B cell (primary cell): ENCODE data around the gene MATN1. TPM values are rescaled to one million over a fixed set of nuclear protein-coding genes. Genes with fewer than 3 reads are reported as not detected.

Experiments used
- ATAC-seq: fragments of 200-7000 bp; cut with Tn5 transposase; one replicate; pipeline ENCODE4 v1.10.0; 2021; ENCODE audit warnings: low read depth, mild to moderate bottlenecking, moderate number of reproducible peaks, moderate library complexity
- CTCF ChIA-PET: fragments of 350-600 bp; sonication (Branson Sonifier 250); formaldehyde crosslinking; loops from one replicate; lab custom pipeline; 2021; ENCODE audit warnings: antibody characterized with exemption, inconsistent platforms; lab: Charles Lee
- POLR2A ChIA-PET: fragments of 350-600 bp; sonication (Branson Sonifier 250); formaldehyde crosslinking; loops from one replicate; lab custom pipeline; 2021; ENCODE audit warnings: antibody characterized with exemption; lab: Charles Lee
- DNase-seq: peaks from one replicate; pipeline ENCODE4 v3.0.0; 2013
- H2AFZ ChIP-seq: 2 replicates; pipeline ENCODE4 v1.6.1; 2012; ENCODE audit warnings: mild to moderate bottlenecking, low read depth, low read length; ENCODE audit not compliant: insufficient read depth, poor library complexity, severe bottlenecking
- H3K27ac ChIP-seq, 2 donors: 1 replicate in 1 of 2; 2 replicates in 1 of 2; pipeline ENCODE4 v1.5.1; 2012 to 2013; ENCODE audit warnings: low read length in 2 of 2, mild to moderate bottlenecking in 2 of 2, moderate library complexity in 1 of 2
- H3K27me3 ChIP-seq, 4 experiments: fragments of 200-600 bp in 1 of 4; sonication (generic) in 1 of 4; replicated peaks in 1 of 4; 1 replicate in 2 of 4; 2 replicates in 2 of 4; pipeline versions ENCODE4 v1.6.1 to v1.7.0; 2013 to 2016; ENCODE audit warnings: low read length in 3 of 4, mild to moderate bottlenecking in 2 of 4, mixed read lengths in 1 of 4, moderate library complexity in 1 of 4; ENCODE audit not compliant: insufficient read depth in 4 of 4, control insufficient read depth in 3 of 4; ENCODE audit errors: control extremely low read depth in 1 of 4
- H3K36me3 ChIP-seq, 2 experiments: replicated peaks in 1 of 2; 1 replicate in 1 of 2; 2 replicates in 1 of 2; pipeline versions ENCODE4 v1.6.1 to v1.7.1; 2013; ENCODE audit warnings: low read length in 1 of 2; ENCODE audit not compliant: insufficient read depth in 2 of 2, control insufficient read depth in 1 of 2; ENCODE audit errors: control extremely low read depth in 1 of 2, extremely low read depth in 1 of 2
- H3K4me1 ChIP-seq, 2 donors: fragments of 200-600 bp in 1 of 2; sonication (generic) in 1 of 2; 1 replicate in 1 of 2; 2 replicates in 1 of 2; pipeline versions ENCODE4 v1.5.1 to v1.6.1; 2013 to 2017; ENCODE audit warnings: low read length in 2 of 2; ENCODE audit not compliant: control insufficient read depth in 2 of 2, insufficient read depth in 2 of 2
- H3K4me2 ChIP-seq: replicated peaks from 2 replicates; pipeline ENCODE3; 2012; ENCODE audit warnings: mild to moderate bottlenecking, low read depth, low read length; ENCODE audit not compliant: poor library complexity, severe bottlenecking
- H3K4me3 ChIP-seq, 5 experiments: fragments of 200-600 bp in 1 of 5; sonication (generic) in 1 of 5; 1 replicate in 3 of 5; 2 replicates in 2 of 5; pipeline versions ENCODE4 v1.5.1 to v1.7.0; 2011 to 2016; ENCODE audit warnings: low read length in 4 of 5, mild to moderate bottlenecking in 4 of 5, low read depth in 2 of 5, control low read depth in 1 of 5, moderate library complexity in 1 of 5; ENCODE audit not compliant: insufficient read depth in 1 of 5; ENCODE audit errors: control extremely low read depth in 1 of 5, extremely low read depth in 1 of 5
- H3K79me2 ChIP-seq: fragments of 200-600 bp; sonication (generic); one replicate; pipeline ENCODE4 v1.6.0; 2016; ENCODE audit warnings: low read length; ENCODE audit not compliant: control insufficient read depth, insufficient read depth
- H3K9ac ChIP-seq: fragments of 200-600 bp; sonication (generic); 2 replicates; pipeline ENCODE4 v1.6.1; 2017; ENCODE audit warnings: mild to moderate bottlenecking, low read length, moderate library complexity
- H3K9me3 ChIP-seq, 3 donors: one replicate each; pipeline versions ENCODE4 v1.6.1 to v1.7.1; 2013; ENCODE audit warnings: low read length in 2 of 3; ENCODE audit not compliant: control insufficient read depth in 2 of 3, insufficient read depth in 1 of 3; ENCODE audit errors: control extremely low read depth in 1 of 3
- H4K20me1 ChIP-seq: 2 replicates; pipeline ENCODE4 v1.6.0; 2012; ENCODE audit warnings: mild to moderate bottlenecking, low read length; ENCODE audit not compliant: insufficient read depth, control insufficient read depth, poor library complexity, severe bottlenecking
- H3K27ac Mint-ChIP-seq: one replicate; pipeline ENCODE4 v1.8.0; 2021; ENCODE audit warnings: mixed read lengths
- H3K27me3 Mint-ChIP-seq: one replicate; pipeline ENCODE4 v1.8.0; 2021; ENCODE audit warnings: mixed read lengths
- H3K4me1 Mint-ChIP-seq: one replicate; pipeline ENCODE4 v1.8.0; 2021; ENCODE audit warnings: mixed read lengths
- H3K4me3 Mint-ChIP-seq: one replicate; pipeline ENCODE4 v1.8.0; 2021; ENCODE audit warnings: mixed read lengths
- H3K9me3 Mint-ChIP-seq: one replicate; pipeline ENCODE4 v1.8.0; 2022; ENCODE audit warnings: mixed read lengths; ENCODE audit not compliant: insufficient read depth
- CTCF ChIP-seq: fragments of 200-600 bp; IDR thresholded peaks from one replicate; pipeline ENCODE4 v1.8.0; 2022; ENCODE audit warnings: antibody characterized with exemption, mild to moderate bottlenecking
- EZH2 ChIP-seq: IDR thresholded peaks from 2 replicates; pipeline ENCODE4 v1.6.1; 2012; ENCODE audit warnings: borderline replicate concordance, low read depth, mild to moderate bottlenecking, moderate library complexity, low read length; ENCODE audit not compliant: insufficient read depth, poor library complexity, severe bottlenecking
- WGBS: methylation state at CpG from one replicate; pipeline ENCODE4 v1.1.5; 2013; ENCODE audit warnings: missing lambda C conversion rate; ENCODE audit not compliant: insufficient coverage; 5-methylcytosine and 5-hydroxymethylcytosine counted together
- intact Hi-C: fragments of 100-400 bp; cut with micrococcal nuclease; formaldehyde crosslinking; loops from one replicate; pipeline ENCODE4 v1.10.0; 2022
- polyA plus RNA-seq: library from polyadenylated mRNA; depleted of rRNA; stranded (reverse); fragments of >200 nt; gene quantifications from 2 replicates; pipeline ENCODE4 v1.2.3, GENCODE V29; 2012
- total RNA-seq, 2 donors: library from RNA; stranded (reverse); fragments of 120-200 nt in 1 of 2; gene quantifications; 1 replicate in 1 of 2; 2 replicates in 1 of 2; pipeline versions ENCODE4 v1.2.3 to v1.2.4, GENCODE V29; 2013 to 2022

MATN1 gene
- total and polyA plus RNA-seq, 2 donors (not counting 1 experiment from before 2014, with no cell fraction given), result 2.5 to 3.2 TPM

DNA sequence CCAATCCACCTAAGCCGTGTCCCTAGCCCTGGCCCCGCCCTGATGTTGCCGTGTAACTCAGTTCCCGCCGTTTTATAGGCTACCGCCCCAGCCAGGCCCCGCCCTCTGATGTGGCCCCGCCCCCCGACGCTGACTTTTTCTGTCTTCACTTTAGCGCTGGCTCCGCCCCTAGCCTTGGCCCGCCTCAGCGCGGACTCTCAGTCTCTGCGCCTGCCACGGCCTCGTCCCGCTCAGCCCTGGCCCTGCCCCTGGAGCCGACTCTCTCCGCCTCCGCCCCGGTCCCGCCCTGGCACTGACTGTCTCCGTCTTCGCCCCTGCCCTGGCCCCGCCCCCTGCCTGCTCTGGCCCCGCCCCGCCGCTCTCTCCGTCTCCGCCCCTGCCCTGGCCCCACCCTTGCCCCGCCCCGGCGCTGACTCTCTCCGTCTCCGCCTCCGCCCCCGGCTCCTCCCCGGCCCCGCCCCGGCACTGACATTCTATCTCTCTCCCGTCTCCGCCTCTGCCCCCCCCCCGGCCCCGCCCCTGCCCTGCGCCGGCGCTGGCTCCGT, 5.2 kb downstream of the MATN1 start:
- H3K27ac ChIP-seq, result peak overlapping the region; percentile 69 to 99
- H4K20me1 ChIP-seq, result peaks cover 26% of the 10 kb centered on the region
- H3K36me3 ChIP-seq, result peaks cover 0 to 16% of the 10 kb centered on the region in 2 experiments
- peak overlapping the region; percentile 64 for H2AFZ ChIP-seq
- H3K27me3 ChIP-seq, result no peaks in the 10 kb centered on the region
- Mint-ChIP-seq H3K4me3 (peak overlapping the region; percentile 88), H3K9me3 (peaks cover 2% of the 10 kb centered on the region), H3K4me1 (peaks cover 41% of the 10 kb centered on the region), H3K27me3 (no peaks in the 10 kb centered on the region), H3K27ac (peak overlapping the region; percentile 94)
- H3K79me2 ChIP-seq, result peaks cover 42% of the 10 kb centered on the region
- POLR2A ChIA-PET, result interaction anchor here (0.7 to 3.4 kb wide), 13 partner anchors 10 to 437 kb away, joined by 3 to 57 read pairs (median 7); partner anchors contain the start of gene LAPTM5
- ATAC-seq (peak; percentile 77), DNase-seq (peak; percentile 99)
- peaks cover 17 to 47% of the 10 kb centered on the region in 2 donors for H3K4me1 ChIP-seq
- intact Hi-C loops, result loop anchor here (1.0 to 10.0 kb wide), 8 partner anchors 25 to 1069 kb away; partner anchors contain the start of genes PEF1, PUM1, SNRNP40 and ZCCHC17
- peak overlapping the region; percentile 58 for H3K9ac ChIP-seq
- under 1% methylated on average over 34 of the region's 50 CpGs for WGBS
- H3K9me3 ChIP-seq, result peaks cover 0 to 14% (median 4%) of the 10 kb centered on the region in 3 donors
- TF ChIP-seq EZH2, result no peak
- TF ChIP-seq CTCF, result no peak
- H3K4me2 ChIP-seq, result peak overlapping the region; percentile 100
- peak overlapping the region in 4 of 5 experiments; percentile 25 to 56 (median 54) for H3K4me3 ChIP-seq
- CTCF ChIA-PET, result interaction anchor here (0.9 to 38.6 kb wide), 14 partner anchors 13 to 444 kb away, joined by 3 to 769 read pairs (median 9); partner anchors contain the start of gene LAPTM5

DNA sequence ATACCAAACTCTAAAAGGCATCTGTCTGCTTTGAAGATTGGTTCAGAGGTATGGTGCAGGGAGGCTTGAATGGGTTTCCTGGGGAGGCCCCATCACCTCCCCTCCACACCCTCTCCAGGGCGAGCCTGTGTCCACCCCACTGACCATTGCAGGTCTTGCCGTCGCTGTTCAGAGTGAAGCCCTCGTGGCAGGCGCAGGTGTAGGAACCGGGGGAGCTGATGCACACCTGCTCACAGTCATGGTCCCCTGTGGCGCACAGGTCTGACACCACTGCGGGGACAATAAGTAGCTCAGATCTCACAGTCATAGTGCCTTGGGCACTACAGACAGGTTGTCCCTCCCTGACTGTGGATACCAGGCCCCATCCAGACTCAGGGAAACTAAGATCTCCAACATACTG, 6.7 kb downstream of the MATN1 start:
- ATAC-seq (no peak), DNase-seq (peak; percentile 34)
- H3K27ac ChIP-seq, result no peak overlapping the region
- peaks cover 0 to 14% (median 4%) of the 10 kb centered on the region in 3 donors for H3K9me3 ChIP-seq
- H3K9me3 Mint-ChIP-seq, result peaks cover 2% of the 10 kb centered on the region
- peaks cover 15 to 34% of the 10 kb centered on the region in 2 donors for H3K4me1 ChIP-seq
- H3K79me2 ChIP-seq, result peaks cover 27% of the 10 kb centered on the region
- peaks cover 32% of the 10 kb centered on the region for H3K4me1 Mint-ChIP-seq
- 99% methylated on average over 8 of the region's 8 CpGs for WGBS
- H3K4me3 Mint-ChIP-seq, result peak overlapping the region; percentile 84
- H4K20me1 ChIP-seq, result peaks cover 11% of the 10 kb centered on the region
- peaks cover 0 to 3% of the 10 kb centered on the region in 2 experiments for H3K36me3 ChIP-seq
- ChIA-PET POLR2A (no interaction called here), CTCF (interaction anchor here (0.6 to 38.6 kb wide), 5 partner anchors 9 to 1480 kb away, joined by 3 to 769 read pairs (median 4); partner anchors contain the start of genes LAPTM5, PTPRU and TMEM39B)
- H3K27me3 Mint-ChIP-seq, result no peaks in the 10 kb centered on the region
- no peak overlapping the region for H3K9ac ChIP-seq
- H3K4me2 ChIP-seq, result no peak overlapping the region
- intact Hi-C loops, result loop anchor here (5.0 to 10.0 kb wide), 2 partner anchors 928 to 1071 kb away; partner anchors contain the start of gene PEF1
- TF ChIP-seq EZH2 (no peak), CTCF (no peak)
- H3K27me3 ChIP-seq, result no peaks in the 10 kb centered on the region
- peak overlapping the region; percentile 59 for H3K27ac Mint-ChIP-seq
- H2AFZ ChIP-seq, result no peak overlapping the region
- H3K4me3 ChIP-seq, result no peak overlapping the region
